ENCODE results near the gene TMEM30B.

DNA sequence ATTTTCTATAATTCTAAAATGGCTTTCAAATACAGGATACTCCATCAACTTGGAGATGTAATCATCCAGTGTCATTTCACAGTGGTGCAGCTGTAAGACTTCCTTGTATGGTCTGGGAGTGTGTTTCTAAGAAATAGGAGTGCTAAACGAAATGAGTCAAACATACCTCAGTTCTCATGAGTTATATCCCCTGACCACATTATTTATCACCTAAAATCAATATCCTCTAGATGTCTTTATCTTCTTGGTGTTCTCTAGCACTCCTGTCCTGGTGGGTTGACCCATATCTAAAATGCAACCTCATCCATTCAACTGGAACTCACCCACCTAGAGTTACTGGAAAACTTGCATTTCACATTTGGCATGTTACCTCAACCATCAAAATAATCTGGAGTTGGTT, 33.2 kb downstream of the TMEM30B start:
- TF ChIP-seq POLR2AphosphoS5 (IDR thresholded peaks at IDR 0.05; ENCODE audit: low read depth, low read length) (no peak), CTCF (CRISPR knock-in tag; IDR thresholded peaks at IDR 0.05) (no peak), ZSCAN25 (CRISPR knock-in tag; IDR thresholded peaks at IDR 0.05) (no peak), MBD4 (IDR thresholded peaks at IDR 0.05; ENCODE audit: borderline replicate concordance, low read length) (no peak), XBP1 (CRISPR knock-in tag; IDR thresholded peaks at IDR 0.05) (no peak), ZNF766 (CRISPR knock-in tag; IDR thresholded peaks at IDR 0.05; ENCODE audit: borderline replicate concordance) (no peak), CHD4 (IDR thresholded peaks at IDR 0.05; ENCODE audit: borderline replicate concordance, low read length) (no peak), ZNF775 (CRISPR knock-in tag; IDR thresholded peaks at IDR 0.05; ENCODE audit: borderline replicate concordance) (no peak), TCF7 (IDR thresholded peaks at IDR 0.05; ENCODE audit: low read depth) (no peak), ZNF891 (CRISPR knock-in tag; IDR thresholded peaks at IDR 0.05) (no peak), ELF4 (CRISPR knock-in tag; IDR thresholded peaks at IDR 0.05; ENCODE audit: borderline replicate concordance) (no peak)

All from HepG2 (cell line).